Measurements from ENCODE around the gene ARRB1. TPM values are rescaled to one million over a fixed set of nuclear protein-coding genes. Genes with fewer than 3 reads are reported as not detected.

The ARRB1 gene
- total and polyA plus RNA-seq, 10 of the 15 experiments (the other 5 are each of a cell fraction or from before 2014, with no cell fraction given): 0.39 to 12.9 (median 1.7) TPM

GRCh38 chr11:75341612-75342011, 9.8 kb downstream of the ARRB1 start:
- no peaks in the 10 kb centered on the region for H3K9me3 ChIP-seq (replicated peaks; ENCODE audit: control insufficient read depth, insufficient read depth, low read length)
- H3K9ac ChIP-seq (ENCODE audit: control insufficient read depth, insufficient read depth, low read length): no peak overlapping the region
- intact Hi-C loops (cut with micrococcal nuclease; ENCODE audit: unreplicated experiment): no loop called here
- H3K4me3 ChIP-seq: no peak overlapping the region
- H3K36me3 ChIP-seq (ENCODE audit: control insufficient read depth in 2 of 2, insufficient read depth in 2 of 2, low read length in 1 of 2): no peaks in the 10 kb centered on the region
- peak overlapping the region; percentile 76; the same call in 1 of the 2 replicates for H3K27ac ChIP-seq (ENCODE audit: control insufficient read depth, insufficient read depth)
- H3K4me1 ChIP-seq (ENCODE audit: control insufficient read depth, insufficient read depth, low read length): peaks cover 58% of the 10 kb centered on the region
- H3K27me3 ChIP-seq (replicated peaks in 1 of 2; ENCODE audit: control insufficient read depth in 2 of 2, insufficient read depth in 2 of 2, low read length in 1 of 2): no peaks in the 10 kb centered on the region
- peaks cover 10% of the 10 kb centered on the region for H3K79me2 ChIP-seq (ENCODE audit: control insufficient read depth, insufficient read depth, low read length)
- no peak for FAIRE-seq
- DNase-seq (ENCODE audit: low read depth, low spot score): no peak
- POLR2A ChIA-PET: interaction anchor here (0.5 to 2.1 kb wide), 2 partner anchors 9 to 1178 kb away, joined by 3 to 8 read pairs; partner anchors contain the start of gene ARRB1
- no peak overlapping the region for H2AFZ ChIP-seq (ENCODE audit: control insufficient read depth, low read depth, low read length)
- no peak for ATAC-seq
- SMC1A ChIA-PET (ENCODE audit: uncharacterized antibody, unreplicated experiment): interaction anchor here (1.4 to 3.1 kb wide), 6 partner anchors 8 to 62 kb away, joined by 6 to 18 read pairs (median 10); no protein-coding TSS in a partner anchor
- CTCF ChIA-PET: interaction anchor here (0.6 to 6.0 kb wide), 9 partner anchors 9 to 277 kb away, joined by 3 to 64 read pairs (median 8); partner anchors contain the start of gene ARRB1
- TF ChIP-seq ZNF592 (IDR thresholded peaks at IDR 0.05): no peak
- no peak for TF ChIP-seq TCF12 (IDR thresholded peaks at IDR 0.05; ENCODE audit: low read depth, low read length)
- TF ChIP-seq PML (IDR thresholded peaks at IDR 0.05; ENCODE audit: low read length): no peak
- TF ChIP-seq EGR1 (IDR thresholded peaks at IDR 0.05; ENCODE audit: borderline replicate concordance in 1 of 2, low read depth in 2 of 2, low read length in 2 of 2): no peak
- TF ChIP-seq POLR2AphosphoS2 (IDR thresholded peaks at IDR 0.05; ENCODE audit: low read depth, low read length): no peak
- no peak for TF ChIP-seq POU2F2 (IDR thresholded peaks at IDR 0.05; ENCODE audit: borderline replicate concordance, low read depth, low read length)
- no peak for TF ChIP-seq NFIC (IDR thresholded peaks at IDR 0.05; ENCODE audit: low read depth, low read length)
- no peak overlapping the region for H3K4me2 ChIP-seq (ENCODE audit: control insufficient read depth, insufficient read depth)
- in situ Hi-C loops (cut with MboI): no loop called here
- no TSS peak for BruUV-seq (replicated peaks)
- RAD21 ChIA-PET (ENCODE audit: unreplicated experiment): interaction anchor here (0.8 to 2.6 kb wide), 4 partner anchors 9 to 44 kb away, joined by 3 to 13 read pairs (median 10); no protein-coding TSS in a partner anchor
- H4K20me1 ChIP-seq (ENCODE audit: control insufficient read depth, insufficient read depth): no peaks in the 10 kb centered on the region
- WGBS (ENCODE audit: insufficient coverage, insufficient replicate concordance, low lambda C conversion rate, missing lambda C conversion rate): 68% methylated on average over 5 of the region's 5 CpGs

Data from GM12878 (cell line).